KMS-11 (cell line): ENCODE results near the gene SLC6A1.

Experiments
- H2AFZ ChIP-seq: fragments of 200-600 bp; sonication (generic); 2 replicates; pipeline ENCODE4 v1.6.1; 2016; ENCODE audit warnings: antibody characterized with exemption, mixed run types, low read depth
- H3K27ac ChIP-seq: fragments of 200-600 bp; sonication (generic); 2 replicates; pipeline ENCODE4 v1.6.1; 2016; ENCODE audit warnings: mild to moderate bottlenecking, mixed run types
- H3K27me3 ChIP-seq: fragments of 200-600 bp; sonication (generic); 2 replicates; pipeline ENCODE4 v1.6.1; 2017; ENCODE audit warnings: mild to moderate bottlenecking, low read depth, mixed run types, moderate library complexity; ENCODE audit not compliant: insufficient read depth
- H3K36me3 ChIP-seq: fragments of 200-600 bp; sonication (generic); 2 replicates; pipeline ENCODE4 v1.6.1; 2017; ENCODE audit warnings: mild to moderate bottlenecking, mixed run types; ENCODE audit not compliant: insufficient read depth
- H3K4me1 ChIP-seq: fragments of 200-600 bp; sonication (generic); 2 replicates; pipeline ENCODE4 v1.6.1; 2016; ENCODE audit warnings: mild to moderate bottlenecking, low read depth, mixed run types; ENCODE audit not compliant: poor library complexity, severe bottlenecking
- H3K4me2 ChIP-seq: fragments of 200-600 bp; sonication (generic); 2 replicates; pipeline ENCODE4 v1.7.0; 2016; ENCODE audit warnings: mild to moderate bottlenecking, mixed run types
- H3K4me3 ChIP-seq: fragments of 200-600 bp; sonication (generic); IDR thresholded peaks from 2 replicates; pipeline ENCODE4 v1.6.1; 2017; ENCODE audit warnings: low read depth, low read length, mixed read lengths; ENCODE audit not compliant: insufficient read depth
- H3K79me2 ChIP-seq: fragments of 200-600 bp; sonication (generic); 2 replicates; pipeline ENCODE4 v1.6.1; 2016; ENCODE audit warnings: low read depth, mixed run types; ENCODE audit not compliant: insufficient read depth
- H3K9ac ChIP-seq: fragments of 200-600 bp; sonication (generic); 2 replicates; pipeline ENCODE4 v1.6.1; 2016; ENCODE audit warnings: mild to moderate bottlenecking, mixed run types
- H4K20me1 ChIP-seq: fragments of 200-600 bp; sonication (generic); 2 replicates; pipeline ENCODE4 v1.6.1; 2016; ENCODE audit warnings: mild to moderate bottlenecking, mixed run types; ENCODE audit not compliant: insufficient read depth
- CTCF ChIP-seq: fragments of 200-600 bp; sonication (generic); conservative IDR thresholded peaks from 2 replicates; pipeline ENCODE4 v1.6.1; 2017; ENCODE audit warnings: low read depth, mild to moderate bottlenecking, antibody characterized with exemption, low read length, moderate library complexity, mixed read lengths

Gene SLC6A1

GRCh38 chr3:11037241-11037873, 44.8 kb downstream of the SLC6A1 start:
- Histone ChIP-seq H3K27ac (no peak overlapping the region), H3K27me3 (no peaks in the 10 kb centered on the region), H2AFZ (no peak overlapping the region), H3K79me2 (no peaks in the 10 kb centered on the region), H4K20me1 (no peaks in the 10 kb centered on the region), H3K4me3 (no peak overlapping the region), H3K4me2 (no peak overlapping the region), H3K4me1 (no peaks in the 10 kb centered on the region), H3K9ac (no peak overlapping the region), H3K36me3 (no peaks in the 10 kb centered on the region)
- TF ChIP-seq CTCF: no peak

GRCh38 chr3:11037976-11038375, 45.4 kb downstream of the SLC6A1 start:
- Histone ChIP-seq H3K9ac (no peak overlapping the region), H3K4me3 (no peak overlapping the region), H2AFZ (no peak overlapping the region), H4K20me1 (no peaks in the 10 kb centered on the region), H3K27ac (no peak overlapping the region), H3K27me3 (no peaks in the 10 kb centered on the region), H3K4me2 (no peak overlapping the region), H3K36me3 (no peaks in the 10 kb centered on the region), H3K4me1 (no peaks in the 10 kb centered on the region), H3K79me2 (no peaks in the 10 kb centered on the region)
- TF ChIP-seq CTCF: no peak

- H3K4me2 ChIP-seq: no peak overlapping the region
- H3K27ac ChIP-seq: no peak overlapping the region
- H3K36me3 ChIP-seq: no peaks in the 10 kb centered on the region
- no peak for TF ChIP-seq CTCF
- H3K79me2 ChIP-seq: no peaks in the 10 kb centered on the region
- H3K4me1 ChIP-seq: no peaks in the 10 kb centered on the region
- no peaks in the 10 kb centered on the region for H4K20me1 ChIP-seq
- H2AFZ ChIP-seq: no peak overlapping the region
- no peak overlapping the region for H3K9ac ChIP-seq
- H3K27me3 ChIP-seq: no peaks in the 10 kb centered on the region
- no peak overlapping the region for H3K4me3 ChIP-seq
Observed at GRCh38 chr3:11045536-11045935, 53.0 kb downstream of the SLC6A1 start.

- no peaks in the 10 kb centered on the region for H3K36me3 ChIP-seq
- H3K27ac ChIP-seq: no peak overlapping the region
- H3K4me1 ChIP-seq: no peaks in the 10 kb centered on the region
- no peaks in the 10 kb centered on the region for H3K27me3 ChIP-seq
- no peaks in the 10 kb centered on the region for H3K79me2 ChIP-seq
- H4K20me1 ChIP-seq: no peaks in the 10 kb centered on the region
- no peak for TF ChIP-seq CTCF
- no peak overlapping the region for H3K4me3 ChIP-seq
- H3K9ac ChIP-seq: no peak overlapping the region
- no peak overlapping the region for H2AFZ ChIP-seq
- H3K4me2 ChIP-seq: no peak overlapping the region
Observed at GRCh38 chr3:11047500-11047899, 55.0 kb downstream of the SLC6A1 start.
